K562 (cell line): Measurements from ENCODE around the gene DNAAF3. TPM values are rescaled to one million over a fixed set of nuclear protein-coding genes. Genes with fewer than 3 reads are reported as not detected.

Source experiments
- CLOCK ChIP-seq: fragments of 250-450 bp; sonication (Bioruptor Pico); IDR thresholded peaks from 2 replicates; pipeline ENCODE4 v1.4.0; 2020; ENCODE audit warnings: mild to moderate bottlenecking, moderate library complexity, borderline replicate concordance
- HMBOX1 ChIP-seq: sonication (generic); IDR thresholded peaks from 2 replicates; pipeline ENCODE4 v1.6.1; 2016
- NEUROD1 ChIP-seq: fragments of 150-350 bp; IDR thresholded peaks from 2 replicates; pipeline ENCODE4 v1.6.1; 2014; ENCODE audit warnings: borderline replicate concordance, low read length, low read depth; ENCODE audit not compliant: partially characterized antibody
- THRB ChIP-seq: fragments of 450-650 bp; formaldehyde crosslinking; conservative IDR thresholded peaks from 2 replicates; pipeline ENCODE4 v1.4.0; 2022; ENCODE audit warnings: mild to moderate bottlenecking, missing genetic modification characterization
- YY1 ChIP-seq, 3 experiments: IDR thresholded peaks; 2 replicates each; pipeline ENCODE4 v1.6.1; 2011; ENCODE audit warnings: low read length in 2 of 3, mild to moderate bottlenecking in 2 of 3, moderate library complexity in 2 of 3, borderline replicate concordance in 1 of 3, control low read depth in 1 of 3, low read depth in 1 of 3; ENCODE audit not compliant: insufficient read depth in 3 of 3, insufficient replicate concordance in 2 of 3, control insufficient read depth in 1 of 3, insufficient read length in 1 of 3; ENCODE audit errors: extremely low read depth in 1 of 3
- ZBTB40 ChIP-seq, 2 experiments: fragments of 450-650 bp in 1 of 2; sonication (generic) in 1 of 2; formaldehyde crosslinking in 1 of 2; IDR thresholded peaks; 2 replicates each; pipeline versions ENCODE4 v1.7.1 to v1.9.0; 2016 to 2022; ENCODE audit warnings: inconsistent platforms in 1 of 2, mild to moderate bottlenecking in 1 of 2, missing genetic modification reagents in 1 of 2
- ZNF146 ChIP-seq: IDR thresholded peaks from one replicate; pipeline ENCODE4 v1.6.1; 2018; ENCODE audit warnings: missing compliant biosample characterization; ENCODE audit not compliant: unreplicated experiment
- ZNF41 ChIP-seq: fragments of 250-450 bp; sonication (Bioruptor Pico); conservative IDR thresholded peaks from 2 replicates; pipeline ENCODE4 v1.4.0; 2020; ENCODE audit warnings: mild to moderate bottlenecking
- ZNF436 ChIP-seq: fragments of 250-450, 450-650 bp; sonication (Bioruptor Pico); formaldehyde crosslinking; IDR thresholded peaks from 2 replicates; pipeline ENCODE4 v1.7.0; 2020; ENCODE audit warnings: mild to moderate bottlenecking
- polyA plus RNA-seq, 8 experiments: library from polyadenylated mRNA; depleted of rRNA in 4 of 8; stranded (reverse) in 5 of 8; unstranded in 3 of 8; fragments of >200 nt; fragmentation: Nextera tagmentation in 2 of 8; fragmentation: Illumina TruSeq in 1 of 8; extraction: Ambion mirVana in 2 of 8; extraction: Trizol in 1 of 8; gene quantifications; 2 replicates each; pipeline versions ENCODE4 v1.2.1 to v1.2.3, GENCODE V29; 2011 to 2014; ENCODE audit warnings: inconsistent platforms in 1 of 8, missing spikeins in 1 of 8
- total RNA-seq, 7 experiments: library from RNA; depleted of rRNA in 6 of 7; stranded (reverse); fragments of >200 nt in 6 of 7; fragmentation: Illumina TruSeq in 2 of 7; extraction: Trizol in 2 of 7; gene quantifications; 2 replicates each; pipeline versions ENCODE4 v1.2.1 to v1.2.3, GENCODE V29; 2011 to 2021; ENCODE audit warnings: low replicate concordance in 1 of 7

The DNAAF3 gene
- total and polyA plus RNA-seq, 9 of the 15 experiments (the other 6 are each of a cell fraction or from before 2014, with no cell fraction given): 21.6 to 61.5 (median 43.0) TPM

- TF ChIP-seq CLOCK (no peak), ZNF146 (CRISPR knock-in tag) (no peak), THRB (no peak), ZBTB40 (IDR thresholded peaks at IDR 0.05) (no peak), ZBTB40 (CRISPR knock-in tag; IDR thresholded peaks at IDR 0.05) (no peak), YY1 (IDR thresholded peaks at IDR 0.05; ENCODE audit: borderline replicate concordance in 1 of 3, control insufficient read depth in 1 of 3, extremely low read depth in 1 of 3, insufficient read depth in 3 of 3, insufficient read length in 1 of 3, insufficient replicate concordance in 2 of 3, low read depth in 1 of 3, low read length in 2 of 3) (peak in 2 of 3 experiments; percentile 35 to 73), NEUROD1 (no peak), ZNF41 (CRISPR knock-in tag) (no peak), HMBOX1 (no peak), ZNF436 (CRISPR knock-in tag) (no peak)
Measured at GRCh38 chr19:55160128-55160985, 6.1 kb downstream of the DNAAF3 start (continued).
